ENCODE measurements around the gene HNRNPU. TPM values are rescaled to one million over a fixed set of nuclear protein-coding genes. Genes with fewer than 3 reads are reported as not detected.

HNRNPU gene
- total and polyA plus RNA-seq, 4 donors = 45.3 to 233 (median 136) TPM

DNA sequence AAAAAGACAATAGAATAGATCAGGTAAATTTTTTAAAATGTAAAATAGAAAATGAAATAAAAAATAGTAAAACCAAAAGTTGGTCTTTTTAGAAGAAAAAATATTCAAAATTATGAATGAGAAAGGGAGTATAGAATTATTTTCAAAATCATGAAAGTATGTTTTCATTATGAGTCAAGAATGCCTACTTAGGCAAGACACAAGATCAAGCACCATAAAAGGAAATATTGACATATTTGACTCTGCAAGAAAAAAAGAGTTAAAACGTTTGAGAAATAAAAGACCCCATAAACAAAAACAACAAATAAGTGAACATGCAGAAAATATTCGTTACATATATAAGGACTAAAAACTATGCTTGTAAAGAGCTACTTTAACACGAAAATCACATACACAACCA, 33.7 kb downstream of the HNRNPU start (continued):
- no peak for TF ChIP-seq RXRA (IDR thresholded peaks at IDR 0.05)
- no peak for TF ChIP-seq ATF3 (IDR thresholded peaks at IDR 0.05)
- TF ChIP-seq TAF1 (conservative IDR thresholded peaks at IDR 0.05) = no peak
- TF ChIP-seq FOXA2 (IDR thresholded peaks at IDR 0.05) = no peak

DNA sequence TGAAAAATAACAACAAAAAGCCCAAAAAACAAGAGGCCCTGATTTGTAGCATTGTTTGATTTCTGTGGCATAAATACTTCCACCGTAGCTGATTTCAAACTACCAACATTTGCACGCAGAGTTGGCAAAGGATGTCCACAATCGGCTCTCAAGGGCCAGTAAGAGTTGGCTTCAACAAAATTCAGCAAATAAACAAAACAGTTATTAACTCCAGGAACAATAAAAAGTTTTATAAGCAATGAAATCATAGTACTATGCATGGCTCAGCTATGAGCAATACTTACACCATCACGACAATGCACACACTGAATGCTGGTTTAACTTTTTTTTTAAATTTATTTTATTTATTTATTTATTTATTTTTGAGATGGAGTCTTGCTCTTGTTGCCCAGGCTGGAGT, 37.6 kb downstream of the HNRNPU start:
- Histone ChIP-seq H3K27ac (ENCODE audit: low read depth in 1 of 2, low read length in 2 of 2) (no peak overlapping the region), H3K27me3 (ENCODE audit: control insufficient read depth in 4 of 4, insufficient read depth in 4 of 4, low read length in 3 of 4) (no peaks in the 10 kb centered on the region), H3K9me3 (ENCODE audit: control insufficient read depth in 4 of 4, low read length in 3 of 4) (no peaks in the 10 kb centered on the region), H3K4me1 (ENCODE audit: control insufficient read depth in 4 of 4, insufficient read depth in 4 of 4, low read length in 3 of 4) (no peaks in the 10 kb centered on the region), H3K4me3 (ENCODE audit: low read depth in 1 of 3, low read length in 3 of 3) (no peak overlapping the region), H3K9ac (ENCODE audit: low read depth in 1 of 2, low read length in 2 of 2) (no peak overlapping the region), H3K36me3 (ENCODE audit: control insufficient read depth in 4 of 4, insufficient read depth in 3 of 4, low read depth in 1 of 4, low read length in 3 of 4) (no peaks in the 10 kb centered on the region)
- TF ChIP-seq REST (IDR thresholded peaks at IDR 0.05) = no peak
- TF ChIP-seq RXRA (IDR thresholded peaks at IDR 0.05) = no peak
- WGBS = 90% methylated on average over 4 of the region's 4 CpGs
- DNase-seq (ENCODE audit: low spot score) = no peak

- no peak overlapping the region for H3K27ac ChIP-seq (ENCODE audit: low read depth in 1 of 2, low read length in 2 of 2)
- no peaks in the 10 kb centered on the region for H3K9me3 ChIP-seq (ENCODE audit: control insufficient read depth in 4 of 4, low read length in 3 of 4)
- no peak overlapping the region for H3K9ac ChIP-seq (ENCODE audit: low read depth in 1 of 2, low read length in 2 of 2)
- no peak for DNase-seq (ENCODE audit: low spot score)
- H3K36me3 ChIP-seq (ENCODE audit: control insufficient read depth in 4 of 4, insufficient read depth in 3 of 4, low read depth in 1 of 4, low read length in 3 of 4) = no peaks in the 10 kb centered on the region
- no peaks in the 10 kb centered on the region for H3K27me3 ChIP-seq (ENCODE audit: control insufficient read depth in 4 of 4, insufficient read depth in 4 of 4, low read length in 3 of 4)
- TF ChIP-seq ATF3 (IDR thresholded peaks at IDR 0.05) (no peak), REST (IDR thresholded peaks at IDR 0.05) (no peak), EGR1 (IDR thresholded peaks at IDR 0.05; ENCODE audit: low read depth in 2 of 2) (no peak), FOXA1 (IDR thresholded peaks at IDR 0.05) (no peak)
- H3K4me3 ChIP-seq (ENCODE audit: low read depth in 1 of 3, low read length in 3 of 3) = no peak overlapping the region
- 94% methylated on average over 11 of the region's 11 CpGs for WGBS
- H3K4me1 ChIP-seq (ENCODE audit: control insufficient read depth in 4 of 4, insufficient read depth in 4 of 4, low read length in 3 of 4) = no peaks in the 10 kb centered on the region
Measured at GRCh38 chr1:244822878-244823277, 41.5 kb downstream of the HNRNPU start.

DNA sequence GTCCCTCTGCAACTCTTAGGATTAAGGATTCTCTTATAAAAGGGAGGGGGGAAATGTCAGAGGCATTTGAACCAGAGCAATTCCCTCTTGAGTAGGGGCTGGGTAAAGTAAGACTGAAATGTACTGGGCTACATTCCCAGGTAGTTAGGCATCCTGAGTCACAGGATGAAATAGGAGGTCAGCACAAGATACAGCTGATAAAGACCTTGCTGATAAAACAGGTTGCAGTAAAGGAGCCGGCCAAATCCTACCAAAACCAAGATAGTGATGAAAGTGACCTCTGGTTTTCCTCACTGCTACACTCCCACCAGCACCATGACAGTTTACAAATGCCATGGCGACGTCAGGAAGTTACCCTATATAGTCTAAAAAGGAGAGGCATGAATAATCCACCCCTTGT, 43.2 kb downstream of the HNRNPU start:
- peaks cover 0 to 3% (median 0%) of the 10 kb centered on the region in 4 donors for H3K4me1 ChIP-seq (ENCODE audit: control insufficient read depth in 4 of 4, insufficient read depth in 4 of 4, low read length in 3 of 4)
- no peak overlapping the region for H3K4me3 ChIP-seq (ENCODE audit: low read depth in 1 of 3, low read length in 3 of 3)
- 74% methylated on average over 3 of the region's 3 CpGs for WGBS
- no peak for DNase-seq (ENCODE audit: low spot score)
- H3K9me3 ChIP-seq (ENCODE audit: control insufficient read depth in 4 of 4, low read length in 3 of 4) = no peaks in the 10 kb centered on the region
- no peaks in the 10 kb centered on the region for H3K27me3 ChIP-seq (ENCODE audit: control insufficient read depth in 4 of 4, insufficient read depth in 4 of 4, low read length in 3 of 4)
- H3K36me3 ChIP-seq (ENCODE audit: control insufficient read depth in 4 of 4, insufficient read depth in 3 of 4, low read depth in 1 of 4, low read length in 3 of 4) = no peaks in the 10 kb centered on the region
- H3K9ac ChIP-seq (ENCODE audit: low read depth in 1 of 2, low read length in 2 of 2) = no peak overlapping the region
- no peak overlapping the region for H3K27ac ChIP-seq (ENCODE audit: low read depth in 1 of 2, low read length in 2 of 2)
- no peak for TF ChIP-seq YY1 (IDR thresholded peaks at IDR 0.05)
- no peak for TF ChIP-seq FOXA1 (IDR thresholded peaks at IDR 0.05)
- no peak for TF ChIP-seq GABPA (IDR thresholded peaks at IDR 0.05 in 1 of 2, conservative IDR thresholded peaks at IDR 0.05 in 1 of 2)
- no peak for TF ChIP-seq TAF1 (conservative IDR thresholded peaks at IDR 0.05)
- no peak for TF ChIP-seq JUND (IDR thresholded peaks at IDR 0.05)
- TF ChIP-seq RAD21 (IDR thresholded peaks at IDR 0.05) = no peak
- no peak for TF ChIP-seq ZBTB33 (IDR thresholded peaks at IDR 0.05)
- TF ChIP-seq ATF3 (IDR thresholded peaks at IDR 0.05) = no peak
- TF ChIP-seq, protein P1, sequence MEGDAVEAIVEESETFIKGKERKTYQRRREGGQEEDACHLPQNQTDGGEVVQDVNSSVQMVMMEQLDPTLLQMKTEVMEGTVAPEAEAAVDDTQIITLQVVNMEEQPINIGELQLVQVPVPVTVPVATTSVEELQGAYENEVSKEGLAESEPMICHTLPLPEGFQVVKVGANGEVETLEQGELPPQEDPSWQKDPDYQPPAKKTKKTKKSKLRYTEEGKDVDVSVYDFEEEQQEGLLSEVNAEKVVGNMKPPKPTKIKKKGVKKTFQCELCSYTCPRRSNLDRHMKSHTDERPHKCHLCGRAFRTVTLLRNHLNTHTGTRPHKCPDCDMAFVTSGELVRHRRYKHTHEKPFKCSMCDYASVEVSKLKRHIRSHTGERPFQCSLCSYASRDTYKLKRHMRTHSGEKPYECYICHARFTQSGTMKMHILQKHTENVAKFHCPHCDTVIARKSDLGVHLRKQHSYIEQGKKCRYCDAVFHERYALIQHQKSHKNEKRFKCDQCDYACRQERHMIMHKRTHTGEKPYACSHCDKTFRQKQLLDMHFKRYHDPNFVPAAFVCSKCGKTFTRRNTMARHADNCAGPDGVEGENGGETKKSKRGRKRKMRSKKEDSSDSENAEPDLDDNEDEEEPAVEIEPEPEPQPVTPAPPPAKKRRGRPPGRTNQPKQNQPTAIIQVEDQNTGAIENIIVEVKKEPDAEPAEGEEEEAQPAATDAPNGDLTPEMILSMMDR (IDR thresholded peaks at IDR 0.05; ENCODE audit: low read depth, low read length, missing input control) = no peak

Data from liver (tissue), 9 donors.